A673 (cell line): ENCODE data around the gene LRP4. TPM values are rescaled to one million over a fixed set of nuclear protein-coding genes. Genes with fewer than 3 reads are reported as not detected.

Experiments
- BruUV-seq: library from RNA; stranded (reverse); fragments of 400-500 nt; replicated peaks from 2 replicates; lab custom pipeline; 2021; lab: Mats Ljungman, UMichigan
- CTCF ChIA-PET: fragments of 300-600 bp; sonication (Branson Sonifier 250); formaldehyde crosslinking; loops from one replicate; lab custom pipeline; 2022; ENCODE audit warnings: antibody characterized with exemption; lab: Charles Lee
- POLR2A ChIA-PET: fragments of 300-600 bp; sonication (Branson Sonifier 250); formaldehyde crosslinking; loops from one replicate; lab custom pipeline; 2022; ENCODE audit warnings: antibody characterized with exemption; ENCODE audit not compliant: low non-redundant PET; lab: Charles Lee
- DNase-seq: peaks from one replicate; pipeline ENCODE4 v3.0.0-alpha.2; 2015; ENCODE audit warnings: low spot score
- H3K27ac ChIP-seq: fragments of 200-600 bp; sonication (generic); 2 replicates; pipeline ENCODE4 v1.5.1; 2016; ENCODE audit warnings: mixed run types, low read depth, mild to moderate bottlenecking, mixed read lengths, antibody characterized with exemption, low read length; ENCODE audit not compliant: poor library complexity, severe bottlenecking
- H3K27me3 ChIP-seq: fragments of 200-600 bp; sonication (generic); replicated peaks from 2 replicates; pipeline ENCODE4 v1.6.1; 2017; ENCODE audit warnings: mixed run types, low read depth, mild to moderate bottlenecking, mixed read lengths, antibody characterized with exemption, low read length; ENCODE audit not compliant: insufficient read depth, poor library complexity
- H3K36me3 ChIP-seq: fragments of 200-600 bp; sonication (generic); 2 replicates; pipeline ENCODE4 v1.6.1; 2016; ENCODE audit warnings: mixed run types, mild to moderate bottlenecking, mixed read lengths, antibody characterized with exemption, low read length; ENCODE audit not compliant: insufficient read depth, poor library complexity, severe bottlenecking
- H3K4me1 ChIP-seq: fragments of 200-600 bp; sonication (generic); 2 replicates; pipeline ENCODE4 v1.6.1; 2017; ENCODE audit warnings: mixed run types, mild to moderate bottlenecking, mixed read lengths, antibody characterized with exemption, low read length; ENCODE audit not compliant: insufficient read depth, poor library complexity, severe bottlenecking
- H3K4me3 ChIP-seq: fragments of 200-600 bp; sonication (generic); 2 replicates; pipeline ENCODE4 v1.5.1; 2016; ENCODE audit warnings: low read depth, mixed run types, mild to moderate bottlenecking, mixed read lengths, low read length; ENCODE audit not compliant: poor library complexity, severe bottlenecking
- H3K9me3 ChIP-seq: fragments of 200-600 bp; sonication (generic); 2 replicates; pipeline ENCODE4 v1.6.1; 2016; ENCODE audit warnings: mixed run types, low read depth, mild to moderate bottlenecking, mixed read lengths, antibody characterized with exemption, low read length; ENCODE audit not compliant: poor library complexity, severe bottlenecking
- EZH2 ChIP-seq: fragments of 200-600 bp; sonication (generic); IDR thresholded peaks from 2 replicates; pipeline ENCODE4 v1.6.1; 2017; ENCODE audit warnings: borderline replicate concordance, low read depth, mild to moderate bottlenecking, mixed read lengths, antibody characterized with exemption, low read length; ENCODE audit not compliant: poor library complexity, severe bottlenecking
- intact Hi-C: fragments of 100-400 bp; cut with micrococcal nuclease; formaldehyde crosslinking; loops from one replicate; pipeline ENCODE4 v1.10.0; 2022; ENCODE audit not compliant: unreplicated experiment
- total RNA-seq: library from RNA; stranded (reverse); gene quantifications from 2 replicates; pipeline ENCODE4 v1.2.3, GENCODE V29; 2021
- TF ChIP-seq, protein P1 (sequence below): fragments of 300-800, 200-600 bp; sonication (generic); conservative IDR thresholded peaks from 2 replicates; pipeline ENCODE4 v1.5.1; 2017; ENCODE audit warnings: low read depth, mild to moderate bottlenecking, antibody characterized with exemption, low read length, moderate library complexity, mixed read lengths

Gene LRP4
- total RNA-seq, 1 experiment from 2014 or later: 31.8 TPM

GRCh38 chr11:46835897-46836296 is 82.5 kb downstream of the LRP4 start:
- H3K36me3 ChIP-seq: peaks cover 13% of the 10 kb centered on the region
- no peak overlapping the region for H3K4me3 ChIP-seq
- H3K4me1 ChIP-seq: peaks cover 10% of the 10 kb centered on the region
- intact Hi-C loops: no loop called here
- no TSS peak for BruUV-seq
- H3K9me3 ChIP-seq: no peaks in the 10 kb centered on the region
- no peak for DNase-seq
- POLR2A ChIA-PET: no interaction called here
- no peak overlapping the region for H3K27ac ChIP-seq
- H3K27me3 ChIP-seq: no peaks in the 10 kb centered on the region
- CTCF ChIA-PET: no interaction called here
- TF ChIP-seq, protein P1, sequence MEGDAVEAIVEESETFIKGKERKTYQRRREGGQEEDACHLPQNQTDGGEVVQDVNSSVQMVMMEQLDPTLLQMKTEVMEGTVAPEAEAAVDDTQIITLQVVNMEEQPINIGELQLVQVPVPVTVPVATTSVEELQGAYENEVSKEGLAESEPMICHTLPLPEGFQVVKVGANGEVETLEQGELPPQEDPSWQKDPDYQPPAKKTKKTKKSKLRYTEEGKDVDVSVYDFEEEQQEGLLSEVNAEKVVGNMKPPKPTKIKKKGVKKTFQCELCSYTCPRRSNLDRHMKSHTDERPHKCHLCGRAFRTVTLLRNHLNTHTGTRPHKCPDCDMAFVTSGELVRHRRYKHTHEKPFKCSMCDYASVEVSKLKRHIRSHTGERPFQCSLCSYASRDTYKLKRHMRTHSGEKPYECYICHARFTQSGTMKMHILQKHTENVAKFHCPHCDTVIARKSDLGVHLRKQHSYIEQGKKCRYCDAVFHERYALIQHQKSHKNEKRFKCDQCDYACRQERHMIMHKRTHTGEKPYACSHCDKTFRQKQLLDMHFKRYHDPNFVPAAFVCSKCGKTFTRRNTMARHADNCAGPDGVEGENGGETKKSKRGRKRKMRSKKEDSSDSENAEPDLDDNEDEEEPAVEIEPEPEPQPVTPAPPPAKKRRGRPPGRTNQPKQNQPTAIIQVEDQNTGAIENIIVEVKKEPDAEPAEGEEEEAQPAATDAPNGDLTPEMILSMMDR: no peak
- TF ChIP-seq EZH2: no peak

DNA sequence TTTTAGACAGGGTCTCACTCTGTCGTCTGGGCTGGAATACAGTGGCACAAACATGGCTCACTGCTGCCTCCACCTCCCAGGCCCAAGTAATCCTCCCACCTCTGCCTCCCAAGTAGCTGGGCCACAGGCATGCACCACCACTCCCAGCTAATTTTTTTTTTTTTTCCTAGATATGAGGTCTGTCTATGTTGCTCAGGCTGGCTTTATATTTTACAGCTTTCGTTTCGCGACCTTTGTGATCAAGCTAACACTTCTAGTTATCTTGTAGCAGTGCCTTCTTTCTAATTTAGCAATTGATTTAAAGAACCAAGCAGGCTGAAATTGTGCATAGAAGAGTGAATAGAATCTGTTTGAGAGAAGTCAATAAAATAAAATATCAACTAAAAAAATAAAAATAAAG is 83.5 kb downstream of the LRP4 start:
- H3K36me3 ChIP-seq: peaks cover 4% of the 10 kb centered on the region
- intact Hi-C loops: no loop called here
- peaks cover 10% of the 10 kb centered on the region for H3K4me1 ChIP-seq
- ChIA-PET POLR2A (no interaction called here), CTCF (interaction anchor here (0.5 kb wide), 1 partner anchor 91 kb away, joined by 3 read pairs; no protein-coding TSS in a partner anchor)
- H3K9me3 ChIP-seq: no peaks in the 10 kb centered on the region
- H3K27ac ChIP-seq: no peak overlapping the region
- TF ChIP-seq, protein P1: no peak
- TF ChIP-seq EZH2: no peak
- no TSS peak for BruUV-seq
- no peak for DNase-seq
- no peak overlapping the region for H3K4me3 ChIP-seq
- no peaks in the 10 kb centered on the region for H3K27me3 ChIP-seq

GRCh38 chr11:46832511-46833214 is 85.7 kb downstream of the LRP4 start:
- Histone ChIP-seq H3K4me1 (peaks cover 16% of the 10 kb centered on the region), H3K9me3 (no peaks in the 10 kb centered on the region), H3K4me3 (no peak overlapping the region), H3K27ac (peak overlapping the region; percentile 10), H3K27me3 (no peaks in the 10 kb centered on the region), H3K36me3 (no peaks in the 10 kb centered on the region)
- CTCF ChIA-PET: no interaction called here
- POLR2A ChIA-PET: no interaction called here
- no TSS peak for BruUV-seq
- TF ChIP-seq EZH2: no peak
- TF ChIP-seq, protein P1: no peak
- intact Hi-C loops: no loop called here
- no peak for DNase-seq
